ENCODE measurements around the gene SLC25A21. TPM values are rescaled to one million over a fixed set of nuclear protein-coding genes. Genes with fewer than 3 reads are reported as not detected.

Gene SLC25A21
- total and polyA plus RNA-seq, 2 of the 13 experiments (the other 11 are each of a cell fraction or from before 2014, with no cell fraction given): 1.9 to 2.9 TPM

- POLR2A ChIA-PET: no interaction called here
- no peak overlapping the region for H3K27ac ChIP-seq (ENCODE audit: extremely low read length, insufficient read depth, low read length)
- H3K27me3 ChIP-seq (ENCODE audit: control insufficient read depth in 1 of 2, insufficient read depth in 2 of 2, low read length in 2 of 2): no peaks in the 10 kb centered on the region
- no TSS peak for BruUV-seq (replicated peaks)
- CTCF ChIA-PET (ENCODE audit: low intra/inter-chr PET ratio, low total read pairs): no interaction called here
- WGBS (ENCODE audit: low lambda C conversion rate): 0% methylated on average over 4 of the region's 4 CpGs
- H3K4me3 ChIP-seq (replicated peaks in 1 of 3; ENCODE audit: insufficient read depth in 1 of 3, low read depth in 2 of 3, low read length in 3 of 3): no peak overlapping the region
- no peak overlapping the region for H3K9ac ChIP-seq (ENCODE audit: insufficient read depth, low read depth, low read length)
- no peaks in the 10 kb centered on the region for H3K79me2 ChIP-seq (ENCODE audit: insufficient read depth, low read length)
- in situ Hi-C loops (cut with HindIII; ENCODE audit: extremely low pct_ligation_motif_present, low pct_unique_long_range_greater_than_20kb): no loop called here
- no peak overlapping the region for H2AFZ ChIP-seq (ENCODE audit: low read length)
- no peak for ATAC-seq
- H3K4me2 ChIP-seq (ENCODE audit: low read depth, low read length): no peak overlapping the region
- FAIRE-seq: no peak
- no peak for DNase-seq (ENCODE audit: low spot score)
- H3K36me3 ChIP-seq (replicated peaks in 1 of 2; ENCODE audit: control insufficient read depth in 1 of 2, insufficient read depth in 2 of 2, low read length in 2 of 2): no peaks in the 10 kb centered on the region
- intact Hi-C loops (cut with micrococcal nuclease; ENCODE audit: unreplicated experiment): no loop called here
- H4K20me1 ChIP-seq (ENCODE audit: insufficient read depth, low read length): no peaks in the 10 kb centered on the region
- no peaks in the 10 kb centered on the region for H3K4me1 ChIP-seq (ENCODE audit: insufficient read depth, low read length)
- TF ChIP-seq ZNF513 (CRISPR knock-in tag; conservative IDR thresholded peaks at IDR 0.05): no peak
- no peak for TF ChIP-seq KLF16 (CRISPR knock-in tag; IDR thresholded peaks at IDR 0.05)
- TF ChIP-seq CBFB (CRISPR knock-in tag; IDR thresholded peaks at IDR 0.05): no peak
- no peaks in the 10 kb centered on the region for H3K9me3 ChIP-seq (ENCODE audit: low read length)
Measured at GRCh38 chr14:36997843-36998242, 174.6 kb downstream of the SLC25A21 start.

DNA sequence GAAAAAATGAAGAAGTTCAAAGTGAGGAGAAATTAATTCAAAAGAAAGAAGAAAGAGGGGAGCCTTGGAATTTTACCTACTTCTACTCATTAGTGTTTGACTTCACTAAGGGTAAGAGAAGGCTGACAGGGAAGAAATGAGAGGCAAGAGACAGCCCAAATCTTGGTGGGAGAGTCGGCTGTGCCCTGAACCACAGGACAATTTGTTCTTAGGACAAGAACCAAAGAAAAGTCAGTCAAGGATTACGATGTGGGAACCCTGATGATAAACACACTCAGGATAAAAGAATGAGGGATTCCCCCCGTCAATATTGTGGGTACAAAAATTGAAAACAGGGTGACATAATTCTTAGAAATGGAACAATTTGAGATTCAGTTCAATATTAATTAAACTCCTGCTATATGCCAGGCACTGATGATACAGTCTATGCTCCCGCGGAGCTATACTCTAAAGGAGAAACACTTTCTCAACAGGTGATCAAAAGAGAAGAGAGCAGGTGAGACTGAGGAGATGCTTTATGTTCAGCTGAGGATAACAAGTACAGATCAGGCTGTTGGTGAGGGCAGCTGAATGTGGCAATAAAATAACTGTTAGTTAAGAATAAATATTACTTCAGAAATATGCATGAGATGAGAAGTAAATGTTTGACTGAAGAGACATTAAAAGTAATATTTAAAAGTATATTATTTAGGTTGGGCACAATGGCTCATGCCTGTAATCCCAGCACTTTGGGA is 175.4 kb downstream of the SLC25A21 start:
- H3K27ac ChIP-seq (ENCODE audit: extremely low read length, insufficient read depth, low read length): no peak overlapping the region
- H3K79me2 ChIP-seq (ENCODE audit: insufficient read depth, low read length): no peaks in the 10 kb centered on the region
- no peak overlapping the region for H3K4me3 ChIP-seq (replicated peaks in 1 of 3; ENCODE audit: insufficient read depth in 1 of 3, low read depth in 2 of 3, low read length in 3 of 3)
- in situ Hi-C loops (cut with HindIII; ENCODE audit: extremely low pct_ligation_motif_present, low pct_unique_long_range_greater_than_20kb) (no loop called here), intact Hi-C loops (cut with micrococcal nuclease; ENCODE audit: unreplicated experiment) (no loop called here)
- H3K9ac ChIP-seq (ENCODE audit: insufficient read depth, low read depth, low read length): no peak overlapping the region
- no peak overlapping the region for H3K4me2 ChIP-seq (ENCODE audit: low read depth, low read length)
- H4K20me1 ChIP-seq (ENCODE audit: insufficient read depth, low read length): no peaks in the 10 kb centered on the region
- DNase-seq (ENCODE audit: low spot score) (no peak), ATAC-seq (no peak), FAIRE-seq (no peak)
- CTCF ChIA-PET (ENCODE audit: low intra/inter-chr PET ratio, low total read pairs): no interaction called here
- BruUV-seq (replicated peaks): no TSS peak
- no peaks in the 10 kb centered on the region for H3K9me3 ChIP-seq (ENCODE audit: low read length)
- POLR2A ChIA-PET: no interaction called here
- no peaks in the 10 kb centered on the region for H3K27me3 ChIP-seq (ENCODE audit: control insufficient read depth in 1 of 2, insufficient read depth in 2 of 2, low read length in 2 of 2)
- no peak overlapping the region for H2AFZ ChIP-seq (ENCODE audit: low read length)
- 44% methylated on average over 5 of the region's 5 CpGs for WGBS (ENCODE audit: low lambda C conversion rate)
- H3K36me3 ChIP-seq (replicated peaks in 1 of 2; ENCODE audit: control insufficient read depth in 1 of 2, insufficient read depth in 2 of 2, low read length in 2 of 2): no peaks in the 10 kb centered on the region
- H3K4me1 ChIP-seq (ENCODE audit: insufficient read depth, low read length): no peaks in the 10 kb centered on the region
- no peak for TF ChIP-seq CTCF (CRISPR knock-in tag; IDR thresholded peaks at IDR 0.05)
- TF ChIP-seq BCL6 (CRISPR knock-in tag; IDR thresholded peaks at IDR 0.05): no peak
- TF ChIP-seq ZNF484 (CRISPR knock-in tag; IDR thresholded peaks at IDR 0.05; ENCODE audit: borderline replicate concordance, low read depth): no peak
